GM21515 (cell line): ENCODE data around the gene RPH3AL.
"Not testable (repeated sequence)": the region's sequence is repeated elsewhere in the genome, so short reads cannot be mapped to it uniquely, and the experiment has no call there.

Experiments used
- ATAC-seq: cut with Tn5 transposase; IDR thresholded peaks from one replicate; pipeline ENCODE4 v1.9.1; 2021; ENCODE audit not compliant: unreplicated experiment

The RPH3AL gene

DNA sequence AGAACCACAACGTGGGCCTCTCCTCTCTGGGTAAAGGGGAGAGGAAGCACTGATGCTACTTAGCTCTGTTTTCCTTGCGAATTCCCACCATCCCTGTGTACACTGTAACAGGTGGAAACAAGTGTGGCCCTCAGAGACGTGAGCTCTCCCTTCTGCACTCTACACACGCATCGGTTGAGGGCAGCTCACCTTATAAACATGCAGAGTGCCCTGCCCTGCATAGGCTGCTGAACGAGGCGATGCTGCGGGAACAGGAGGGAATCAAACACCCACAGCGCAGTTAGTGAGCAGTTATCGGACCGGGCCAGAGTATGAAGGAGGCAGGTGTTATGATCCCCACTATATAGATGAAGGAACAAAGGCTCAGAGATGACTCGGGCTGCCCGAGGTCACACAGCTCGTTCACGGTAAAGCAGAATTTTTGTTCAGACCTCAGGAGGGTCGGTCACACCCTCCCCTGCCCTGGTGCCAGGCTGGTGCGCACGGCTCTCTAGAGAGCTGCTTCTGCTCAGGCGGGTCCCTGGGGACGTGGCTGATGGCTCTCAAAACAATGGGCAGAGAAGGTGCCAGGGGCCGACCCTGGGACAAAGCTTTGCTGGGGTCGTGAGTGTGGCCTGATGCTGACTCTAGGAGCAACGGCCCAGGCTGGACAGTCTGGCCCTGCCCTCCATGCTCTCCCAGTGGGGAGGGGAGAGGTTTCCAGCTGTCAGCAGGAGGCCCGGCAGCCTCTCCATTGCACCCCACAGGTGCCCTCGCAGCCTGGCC, 68.5 kb downstream of the RPH3AL start:
- ATAC-seq = no peak

DNA sequence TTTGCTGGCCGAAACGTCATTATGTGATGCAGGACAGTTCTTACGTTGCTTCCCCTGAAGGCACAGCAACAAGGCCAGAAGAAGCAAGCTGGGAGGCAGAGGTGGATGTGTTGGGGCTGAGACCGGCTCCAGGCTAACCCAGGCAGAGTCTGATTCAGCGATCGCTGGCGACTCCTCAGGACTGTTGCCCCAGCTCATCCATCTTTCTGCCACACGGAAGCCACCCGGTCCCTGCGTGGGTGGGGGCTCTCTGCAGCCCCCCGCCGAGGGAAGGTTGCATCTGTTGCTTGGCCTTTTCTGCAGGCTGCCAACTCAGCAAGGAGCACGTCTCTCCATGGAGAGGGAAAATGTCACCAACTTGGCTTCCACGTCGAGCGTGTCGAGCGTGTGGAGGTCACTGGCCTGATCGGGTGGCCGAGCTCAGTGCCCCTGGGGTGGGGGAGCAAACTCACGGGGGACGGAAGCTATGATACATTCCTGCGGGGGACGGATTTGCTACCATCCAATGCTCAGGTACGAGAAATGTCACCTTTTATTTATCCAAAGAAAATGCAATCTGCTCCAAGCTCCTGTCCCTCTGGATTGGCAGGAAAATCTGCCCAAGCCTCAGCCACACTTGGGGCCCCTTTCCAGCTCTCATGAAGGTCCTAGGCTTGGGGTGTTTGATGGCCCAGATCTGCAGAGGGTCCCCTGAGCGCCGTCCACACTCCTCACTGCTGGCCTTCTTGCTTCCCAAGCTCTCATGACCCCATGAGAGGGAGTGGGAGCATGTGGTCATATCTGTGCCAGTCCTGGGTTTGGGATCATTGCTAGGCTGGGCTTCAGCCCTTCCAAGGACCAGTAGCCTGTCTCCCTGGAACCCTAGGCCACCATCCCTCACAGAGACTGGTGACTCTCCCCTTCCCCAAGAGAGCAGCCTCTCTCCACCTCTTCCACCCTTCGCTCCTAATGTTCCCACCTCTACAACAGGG, 69.4 kb downstream of the RPH3AL start:
- ATAC-seq = no peak

DNA sequence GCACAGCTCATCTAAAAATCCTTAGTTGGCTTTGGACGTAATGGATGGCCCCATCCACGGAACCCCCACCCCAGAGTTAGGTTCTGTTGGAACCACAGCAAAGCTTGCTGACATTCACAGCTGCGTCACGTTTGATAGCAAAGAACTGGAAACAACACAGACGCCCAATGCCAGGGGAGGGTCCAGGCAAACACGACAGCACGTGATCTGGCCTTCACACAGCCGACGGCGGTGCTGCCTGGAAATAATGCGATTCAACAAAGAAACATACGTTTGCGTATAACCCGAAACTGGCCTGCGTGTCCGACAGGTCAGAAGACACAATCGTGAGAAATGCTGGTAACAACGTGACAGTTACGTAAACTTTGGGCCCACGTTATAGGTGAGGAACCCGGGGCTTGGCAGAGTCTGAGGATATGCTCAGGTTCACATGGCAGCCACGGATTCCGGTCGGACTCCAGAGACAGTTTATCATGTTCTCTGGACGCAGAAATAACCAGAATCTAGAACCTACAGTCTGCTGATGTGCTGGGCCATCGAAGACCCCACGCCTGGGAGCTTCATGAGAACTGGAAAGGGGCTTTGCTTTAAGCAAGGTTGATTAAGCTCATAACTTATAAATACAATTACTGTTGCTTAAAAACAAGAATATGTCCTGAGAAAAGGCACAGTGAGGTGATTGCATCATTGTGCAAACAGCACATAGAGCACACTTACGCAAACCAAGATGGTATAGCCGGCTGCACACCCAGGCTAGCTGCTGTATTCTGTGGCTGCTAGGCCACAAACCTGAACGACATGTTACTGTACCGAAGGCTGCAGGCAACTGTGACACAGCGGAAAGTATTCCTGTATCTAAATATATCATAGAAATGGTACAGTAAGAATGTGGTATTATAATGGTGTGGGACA, 70.4 kb downstream of the RPH3AL start:
- ATAC-seq = no peak

DNA sequence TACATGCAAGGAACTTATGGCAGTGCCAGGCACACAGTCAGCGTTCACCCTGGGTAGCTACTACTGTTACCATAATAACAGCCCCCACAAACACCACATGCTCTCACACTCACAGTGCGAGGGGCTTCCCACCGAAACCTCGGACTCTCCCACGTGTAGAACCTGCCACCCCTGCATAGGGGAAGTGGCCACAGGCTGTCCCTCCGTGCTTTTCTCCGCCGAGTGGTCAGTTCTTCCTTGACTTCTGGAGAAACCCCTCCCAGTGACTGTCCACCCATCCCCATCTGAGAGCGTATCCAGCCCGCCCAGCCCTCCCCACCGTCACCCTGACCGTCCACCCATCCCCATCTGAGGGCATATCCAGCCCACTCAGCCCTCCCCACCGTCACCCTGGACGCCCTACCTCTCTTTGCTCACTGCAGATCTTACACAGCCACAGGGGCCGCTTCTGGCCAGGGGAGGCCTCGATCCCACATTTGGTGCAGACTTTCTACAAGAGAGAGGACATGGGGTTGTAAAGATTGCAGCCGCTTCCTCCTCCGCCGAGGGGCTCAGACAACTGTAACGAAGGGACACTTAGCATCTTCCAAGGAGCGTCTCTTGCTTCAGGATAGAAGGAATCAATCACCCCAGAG, 71.1 kb downstream of the RPH3AL start:
- ATAC-seq = no peak

DNA sequence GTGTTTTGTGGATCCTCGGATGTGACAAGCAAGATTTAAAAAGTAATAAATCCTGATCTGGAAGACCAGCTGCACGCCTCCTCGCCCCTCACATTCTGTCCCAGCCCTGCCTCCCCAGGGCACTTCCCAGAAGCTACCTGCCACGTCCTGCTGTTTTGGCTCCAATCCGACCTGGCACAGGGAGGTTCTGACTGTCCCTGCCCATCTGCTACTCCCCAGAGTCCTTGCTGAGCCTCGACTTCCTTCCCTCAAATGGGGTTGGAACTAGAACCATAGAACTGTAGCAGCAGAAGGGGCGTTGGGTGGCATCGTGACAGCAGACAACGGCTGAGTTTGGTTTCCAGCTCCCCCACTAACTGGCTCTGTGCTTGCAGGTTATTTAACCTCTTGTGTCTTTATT, 71.7 kb downstream of the RPH3AL start:
- ATAC-seq = no peak

DNA sequence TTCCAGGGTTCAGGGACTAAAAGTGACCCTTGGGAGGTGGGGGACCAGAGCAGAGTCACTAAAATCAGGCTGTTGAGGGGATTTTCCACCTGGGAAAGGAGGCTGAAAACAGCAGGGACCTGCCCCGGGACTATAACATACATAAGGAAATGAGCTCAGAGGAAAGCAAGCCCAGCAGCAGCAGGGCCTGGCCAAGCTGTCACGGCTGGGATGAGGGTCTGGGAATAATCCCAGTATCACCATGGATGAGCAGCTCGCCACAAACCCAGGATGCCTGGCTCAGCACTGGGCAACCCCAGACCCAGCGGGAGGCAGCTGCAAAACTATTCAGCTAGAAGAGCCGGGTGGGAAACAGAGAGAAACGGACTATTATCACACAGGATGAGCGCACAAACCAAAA, 72.4 kb downstream of the RPH3AL start:
- no peak for ATAC-seq

DNA sequence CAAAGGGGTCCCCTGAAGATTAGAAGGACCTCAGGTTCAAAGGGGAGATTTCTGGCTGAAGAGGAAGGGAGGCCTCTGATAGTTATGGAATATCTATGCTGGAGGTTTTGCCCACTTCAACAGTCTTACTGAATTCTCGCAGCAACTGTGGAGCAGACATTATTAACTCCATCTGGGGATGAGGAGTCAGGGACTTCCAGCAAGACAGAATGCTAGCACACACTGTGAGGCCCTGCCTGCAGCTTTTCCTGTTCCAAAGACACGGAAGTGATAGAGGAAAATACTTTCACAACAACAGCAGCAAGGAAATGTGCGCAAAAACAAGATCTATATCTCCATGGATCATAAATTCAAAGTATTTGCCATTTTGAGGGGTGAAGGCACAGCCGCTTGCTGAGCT, 72.8 kb downstream of the RPH3AL start:
- ATAC-seq = no peak

DNA sequence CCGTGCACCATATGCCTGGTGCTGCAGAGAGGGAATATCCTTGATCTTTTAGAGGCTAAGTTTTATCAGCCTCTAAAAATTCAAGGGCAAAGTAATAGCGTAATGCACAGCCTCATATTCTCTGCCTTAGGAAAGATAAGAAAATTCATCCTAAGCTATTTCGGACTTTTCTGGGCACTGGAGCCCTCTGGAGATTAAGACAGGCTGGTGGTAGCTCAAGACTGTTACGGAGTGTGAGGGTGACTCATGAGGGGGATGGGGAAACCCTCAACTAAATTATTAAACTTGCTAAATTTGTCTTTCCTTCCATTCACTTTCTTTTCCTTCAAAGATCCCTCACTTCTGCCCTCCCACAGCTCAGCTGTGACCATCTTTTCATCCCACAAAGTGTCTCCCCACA, 73.3 kb downstream of the RPH3AL start:
- no peak for ATAC-seq

DNA sequence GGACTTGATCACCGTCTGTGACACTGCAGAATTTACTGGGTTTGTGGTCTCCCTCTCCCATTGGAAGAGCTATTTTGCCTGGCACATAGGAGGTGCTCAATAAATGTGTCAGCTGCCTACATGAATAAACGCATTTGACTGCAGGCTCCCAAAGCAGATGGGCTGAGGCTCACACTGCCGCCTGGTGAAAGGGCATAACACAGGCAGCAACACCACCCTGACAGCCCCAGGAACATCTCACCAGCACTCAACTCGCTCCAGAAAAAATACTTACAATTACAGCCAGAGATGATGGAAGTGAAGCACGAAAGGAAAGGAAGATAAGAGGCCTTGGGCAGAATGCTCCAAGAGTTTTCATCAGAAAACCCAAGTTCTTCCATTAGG, 73.9 kb downstream of the RPH3AL start:
- no peak for ATAC-seq

DNA sequence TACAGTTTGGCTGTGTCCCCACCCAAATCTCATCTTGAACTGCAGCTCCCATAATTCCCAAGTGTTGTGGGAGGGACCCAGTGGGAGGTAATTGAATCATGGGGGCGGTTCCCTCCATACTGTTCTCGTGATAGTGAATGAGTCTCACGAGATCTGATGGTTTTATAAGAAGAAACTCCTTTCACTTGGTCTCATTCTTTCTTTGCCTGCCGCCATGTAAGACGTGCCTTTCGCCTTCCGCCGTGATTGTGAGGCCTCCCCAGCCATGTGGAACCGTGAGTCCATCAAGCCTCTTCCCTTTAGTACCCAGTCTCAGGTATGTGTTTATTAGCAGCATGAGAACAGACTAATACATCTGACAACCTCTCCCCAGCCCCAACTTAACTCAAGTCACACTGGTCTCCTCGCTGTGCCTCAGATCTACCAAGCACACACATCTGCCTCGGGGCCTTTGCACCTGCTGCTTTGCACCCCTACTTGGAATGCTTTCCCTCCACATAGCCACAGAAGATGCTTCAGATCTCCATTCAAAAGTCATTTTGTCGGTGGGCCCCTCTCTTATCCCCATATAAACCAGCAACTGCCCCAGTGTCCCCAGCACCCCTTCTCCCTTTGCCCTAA, 74.4 kb downstream of the RPH3AL start:
- ATAC-seq = no peak

DNA sequence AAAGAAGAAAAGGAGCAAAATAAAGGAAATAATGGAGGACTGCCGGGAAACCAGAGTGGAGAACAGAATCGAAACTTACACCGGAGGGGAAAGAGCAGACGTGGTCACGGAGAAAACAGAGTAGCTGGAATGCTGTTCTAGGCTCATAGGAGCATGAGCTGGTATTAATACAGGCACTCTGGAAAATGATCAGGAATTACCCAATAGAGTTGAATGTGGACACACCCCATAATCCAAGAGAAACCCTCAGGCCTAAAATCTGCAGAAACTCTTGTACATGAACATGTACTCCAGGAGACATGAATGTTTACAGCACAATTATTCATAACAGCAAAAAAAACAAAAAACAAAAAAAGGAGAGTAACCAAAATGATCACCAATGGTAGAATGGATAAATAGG, 77.7 kb downstream of the RPH3AL start:
- no peak for ATAC-seq

DNA sequence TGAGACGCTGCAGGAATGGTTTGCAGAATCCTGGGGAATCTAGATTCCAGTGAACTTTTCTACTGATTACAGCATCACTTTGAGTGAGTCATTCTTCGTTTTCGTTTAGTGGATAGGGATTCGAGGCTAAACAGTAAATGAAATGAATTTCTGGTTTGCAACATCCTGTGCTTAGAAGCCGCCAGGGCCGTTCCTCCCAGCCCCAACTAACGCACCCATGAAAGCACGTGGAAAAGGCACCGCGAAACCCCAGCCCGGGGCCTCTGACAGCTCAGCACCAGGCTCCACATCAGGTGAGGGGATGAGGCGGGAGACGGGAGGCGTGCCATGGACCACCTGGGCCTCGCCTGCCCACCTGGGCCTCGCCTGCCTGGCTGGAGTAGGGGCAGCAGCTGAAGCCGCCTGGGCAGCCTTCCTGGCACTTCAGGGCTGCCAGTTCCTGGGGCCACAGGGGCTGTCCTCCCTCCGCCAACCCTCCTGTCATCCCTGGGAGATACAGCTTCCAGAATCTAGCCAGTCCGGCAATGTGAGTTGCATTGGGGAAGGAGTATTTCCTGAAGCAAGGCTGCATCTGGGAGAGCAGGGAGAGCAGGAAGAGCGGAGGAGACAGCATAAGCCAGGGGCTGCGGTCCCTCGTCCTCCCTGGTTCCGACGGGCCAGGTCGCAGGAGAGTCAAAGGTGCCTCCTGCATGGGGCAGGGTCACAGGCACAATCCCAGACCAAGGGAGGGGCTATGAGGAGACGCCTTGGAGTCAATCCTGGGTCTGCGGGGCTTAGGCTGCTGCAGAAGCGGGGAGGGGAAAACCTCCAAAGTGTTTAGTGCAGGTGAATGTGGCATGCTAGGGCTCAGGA, 78.4 kb downstream of the RPH3AL start:
- no peak for ATAC-seq

DNA sequence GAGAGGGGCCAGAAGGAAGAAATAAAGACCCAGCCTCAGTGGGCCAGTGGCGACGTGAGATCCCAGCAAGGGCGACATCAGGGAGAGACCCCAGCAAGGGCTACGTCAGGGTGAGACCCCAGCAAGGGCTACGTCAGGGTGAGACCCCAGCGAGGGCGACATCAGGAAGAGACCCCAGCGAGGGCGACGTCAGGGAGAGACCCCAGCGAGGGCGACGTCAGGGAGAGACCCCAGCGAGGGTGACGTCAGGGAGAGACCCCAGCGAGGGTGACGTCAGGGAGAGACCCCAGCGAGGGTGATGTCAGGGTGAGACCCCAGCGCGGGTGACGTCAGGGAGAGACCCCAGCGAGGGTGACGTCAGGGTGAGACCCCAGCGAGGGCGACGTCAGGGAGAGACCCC, 79.8 kb downstream of the RPH3AL start:
- not testable (repeated sequence) for ATAC-seq

DNA sequence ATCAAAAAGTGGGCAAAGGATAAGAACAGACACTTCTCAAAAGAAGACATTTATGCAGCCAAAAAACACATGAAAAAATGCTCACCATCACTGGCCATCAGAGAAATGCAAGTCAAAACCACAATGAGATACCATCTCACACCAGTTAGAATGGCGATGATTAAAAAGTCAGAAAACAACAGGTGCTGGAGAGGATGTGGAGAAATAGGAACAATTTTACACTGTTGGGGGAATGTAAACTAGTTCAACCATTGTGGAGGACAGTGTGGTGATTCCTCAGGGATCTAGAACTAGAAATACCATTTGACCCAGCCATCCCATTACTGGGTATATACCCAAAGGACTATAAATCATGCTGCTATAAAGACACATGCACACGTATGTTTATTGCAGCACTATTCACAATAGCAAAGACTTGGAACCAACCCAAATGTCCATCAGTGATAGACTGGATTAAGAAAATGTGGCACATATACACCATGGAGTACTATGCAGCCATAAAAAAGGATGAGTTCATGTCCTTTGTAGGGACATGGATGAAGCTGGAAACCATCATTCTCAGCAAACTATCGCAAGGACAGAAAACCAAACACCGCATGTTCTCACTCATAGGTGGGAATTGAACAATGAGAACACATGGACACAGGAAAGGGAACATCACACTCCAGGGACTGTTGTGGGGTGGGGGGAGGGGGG, 80.5 kb downstream of the RPH3AL start:
- ATAC-seq = not testable (repeated sequence)

DNA sequence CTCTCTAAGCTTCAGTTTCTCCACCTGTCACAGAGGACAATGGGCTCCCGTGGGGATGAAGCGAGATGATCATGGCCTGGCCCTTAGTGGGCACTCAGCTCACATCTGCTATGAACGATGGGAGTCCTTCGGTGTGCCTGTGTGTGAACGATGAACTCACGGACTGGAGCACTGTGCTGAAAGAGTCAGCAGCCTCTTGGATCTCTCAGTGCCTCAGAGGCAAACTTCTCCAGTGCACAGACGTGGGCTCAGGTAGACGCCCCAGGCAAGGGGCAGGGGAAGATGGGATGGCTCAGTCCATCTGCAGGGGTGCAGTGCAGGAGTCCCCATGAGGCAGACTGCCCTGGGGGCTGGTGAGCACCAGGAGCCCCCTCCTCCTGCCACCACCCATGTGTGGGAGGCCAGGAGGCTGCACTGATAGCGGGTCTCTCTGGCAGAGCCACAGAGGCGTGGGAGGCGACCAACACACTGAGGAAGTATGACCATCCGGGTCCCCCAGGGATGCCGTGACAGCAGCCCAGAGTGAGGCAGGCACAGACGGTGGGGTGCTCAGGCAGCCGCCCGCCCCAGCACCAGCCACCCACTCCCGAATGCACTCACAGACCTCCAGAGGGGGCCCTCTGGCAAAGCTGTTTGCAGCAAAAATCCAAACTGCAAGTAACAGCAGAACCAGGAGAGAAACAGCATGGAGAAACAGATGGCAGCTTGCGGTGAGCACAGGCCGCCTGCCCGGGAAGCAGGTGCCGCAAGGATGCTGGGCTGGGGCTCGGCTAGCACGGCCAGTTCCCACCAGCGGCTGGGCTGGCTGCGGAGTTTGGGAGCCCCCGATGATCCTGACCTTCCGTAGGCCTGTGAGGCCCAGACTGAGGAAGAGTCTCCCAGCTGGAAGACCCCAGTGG, 82.7 kb downstream of the RPH3AL start:
- ATAC-seq = no peak

DNA sequence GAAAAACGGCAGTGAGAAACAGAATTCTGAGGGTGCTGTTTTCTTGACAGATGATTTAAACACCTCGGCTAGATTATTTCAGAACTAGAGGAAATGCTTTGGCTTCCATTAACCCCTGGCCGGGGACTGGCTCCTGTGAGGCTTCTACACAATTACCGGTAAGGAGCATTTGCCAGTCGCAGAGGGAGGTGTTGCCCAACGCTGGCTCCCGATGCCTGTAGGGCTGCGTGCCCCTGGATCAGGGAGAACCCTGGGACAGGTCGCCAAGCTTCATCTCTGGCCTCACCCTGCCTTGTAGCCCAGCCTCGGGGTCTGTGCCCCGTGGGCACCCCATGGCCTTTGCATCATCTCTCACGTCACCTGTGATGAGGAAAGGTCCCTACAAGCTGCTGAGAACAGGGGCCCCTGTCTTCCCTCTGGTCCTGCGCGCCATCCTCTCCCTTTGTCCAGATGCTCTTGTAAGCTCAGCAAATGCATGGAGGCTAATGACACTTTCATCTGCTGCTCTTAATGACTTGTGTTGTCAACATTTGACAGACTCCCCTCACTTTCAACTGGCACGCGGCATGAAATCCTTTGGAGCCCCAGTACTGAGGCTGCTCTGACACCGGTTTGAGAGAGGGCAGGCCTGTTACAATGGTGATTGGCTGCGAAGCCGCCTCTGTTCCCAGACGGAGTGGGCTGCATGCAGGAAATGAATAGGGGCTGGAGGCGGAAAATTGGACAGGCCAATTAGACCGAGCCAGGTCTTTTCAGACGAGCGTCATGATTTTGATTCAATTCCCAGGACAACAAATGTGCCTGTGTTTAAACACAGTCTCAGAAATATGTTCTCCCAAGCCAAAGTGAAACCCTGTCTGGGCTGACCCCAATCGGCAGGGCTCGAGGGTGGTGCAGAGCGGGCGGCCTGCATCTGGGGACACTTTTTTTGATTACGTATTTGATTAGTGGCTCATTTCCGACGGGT, 85.6 kb downstream of the RPH3AL start:
- no peak for ATAC-seq

DNA sequence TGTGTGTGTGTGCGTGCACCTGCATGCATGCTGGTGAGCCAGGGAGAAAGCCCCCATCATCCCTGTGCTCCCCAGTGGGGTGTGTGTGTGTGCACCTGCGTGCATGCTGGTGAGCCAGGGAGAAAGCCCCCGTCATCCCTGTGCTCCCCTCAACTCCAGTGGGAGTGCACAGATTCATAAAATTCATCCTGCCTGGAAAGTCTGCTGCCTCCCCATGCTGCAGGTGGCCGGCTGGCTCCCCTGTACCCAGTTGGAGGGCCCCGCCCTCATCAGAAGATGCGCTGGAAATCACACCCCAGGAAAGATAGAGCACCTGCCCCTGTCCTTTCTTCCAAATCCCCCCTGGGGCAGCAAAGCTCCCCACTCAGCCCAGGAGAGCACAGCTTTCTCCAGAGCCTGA, 86.4 kb downstream of the RPH3AL start:
- ATAC-seq = no peak
